DND-41 (cell line): ENCODE measurements around the gene P2RY11.

Experiments
- CTCF ChIP-seq: IDR thresholded peaks from 2 replicates; pipeline ENCODE4 v1.5.1; 2012; ENCODE audit warnings: borderline replicate concordance, low read length, moderate library complexity, mild to moderate bottlenecking; ENCODE audit not compliant: poor library complexity, severe bottlenecking; ENCODE audit errors: extremely low read depth
- EZH2 ChIP-seq: IDR thresholded peaks from 3 replicates; pipeline ENCODE4 v1.6.1; 2012; ENCODE audit warnings: borderline replicate concordance, low read depth, mild to moderate bottlenecking, moderate library complexity, low read length, inconsistent platforms; ENCODE audit not compliant: severe bottlenecking

- TF ChIP-seq CTCF (no peak), EZH2 (no peak)
Measured at GRCh38 chr19:10122045-10122444, 10.6 kb downstream of the P2RY11 start.
